ENCODE measurements around the gene CPNE2. TPM values are rescaled to one million over a fixed set of nuclear protein-coding genes. Genes with fewer than 3 reads are reported as not detected.

Gene CPNE2
- total RNA-seq, 1 experiment from 2014 or later: 14.5 TPM

DNA sequence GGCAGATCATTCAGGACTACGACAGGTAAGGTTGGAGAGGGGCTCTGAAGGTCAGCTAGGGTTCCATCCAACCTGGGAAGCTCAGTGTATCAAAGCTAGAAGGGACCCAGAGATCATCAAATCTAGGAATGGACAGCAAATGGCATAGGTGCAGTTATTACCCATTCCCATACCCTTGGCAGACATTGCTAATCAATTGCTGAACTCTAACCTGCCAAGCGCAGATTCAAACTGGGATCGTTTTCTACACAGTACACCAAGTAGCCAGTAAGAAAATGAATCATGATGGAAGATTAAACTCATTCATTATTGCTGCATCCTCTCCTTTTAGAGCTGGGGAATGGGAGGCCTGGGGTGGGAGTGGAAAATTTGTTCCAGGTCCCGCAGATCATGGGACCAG is 33.6 kb downstream of the CPNE2 start:
- Mint-ChIP-seq H3K4me1 (ENCODE audit: low read depth, unreplicated experiment) (no peaks in the 10 kb centered on the region), H3K36me3 (ENCODE audit: insufficient read depth, unreplicated experiment) (peaks cover 5% of the 10 kb centered on the region), H3K9me3 (ENCODE audit: low read depth, unreplicated experiment) (no peaks in the 10 kb centered on the region), H3K4me3 (ENCODE audit: low read depth, unreplicated experiment) (no peak overlapping the region), H3K27me3 (ENCODE audit: unreplicated experiment) (no peaks in the 10 kb centered on the region), H3K27ac (ENCODE audit: unreplicated experiment) (no peak overlapping the region)
- DNase-seq: no peak
- no TSS peak for BruUV-seq (replicated peaks)
- TF ChIP-seq, protein P1, sequence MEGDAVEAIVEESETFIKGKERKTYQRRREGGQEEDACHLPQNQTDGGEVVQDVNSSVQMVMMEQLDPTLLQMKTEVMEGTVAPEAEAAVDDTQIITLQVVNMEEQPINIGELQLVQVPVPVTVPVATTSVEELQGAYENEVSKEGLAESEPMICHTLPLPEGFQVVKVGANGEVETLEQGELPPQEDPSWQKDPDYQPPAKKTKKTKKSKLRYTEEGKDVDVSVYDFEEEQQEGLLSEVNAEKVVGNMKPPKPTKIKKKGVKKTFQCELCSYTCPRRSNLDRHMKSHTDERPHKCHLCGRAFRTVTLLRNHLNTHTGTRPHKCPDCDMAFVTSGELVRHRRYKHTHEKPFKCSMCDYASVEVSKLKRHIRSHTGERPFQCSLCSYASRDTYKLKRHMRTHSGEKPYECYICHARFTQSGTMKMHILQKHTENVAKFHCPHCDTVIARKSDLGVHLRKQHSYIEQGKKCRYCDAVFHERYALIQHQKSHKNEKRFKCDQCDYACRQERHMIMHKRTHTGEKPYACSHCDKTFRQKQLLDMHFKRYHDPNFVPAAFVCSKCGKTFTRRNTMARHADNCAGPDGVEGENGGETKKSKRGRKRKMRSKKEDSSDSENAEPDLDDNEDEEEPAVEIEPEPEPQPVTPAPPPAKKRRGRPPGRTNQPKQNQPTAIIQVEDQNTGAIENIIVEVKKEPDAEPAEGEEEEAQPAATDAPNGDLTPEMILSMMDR (IDR thresholded peaks at IDR 0.05; ENCODE audit: unreplicated experiment): no peak
- intact Hi-C loops (cut with micrococcal nuclease; ENCODE audit: unreplicated experiment): no loop called here
- CTCF ChIA-PET: no interaction called here

DNA sequence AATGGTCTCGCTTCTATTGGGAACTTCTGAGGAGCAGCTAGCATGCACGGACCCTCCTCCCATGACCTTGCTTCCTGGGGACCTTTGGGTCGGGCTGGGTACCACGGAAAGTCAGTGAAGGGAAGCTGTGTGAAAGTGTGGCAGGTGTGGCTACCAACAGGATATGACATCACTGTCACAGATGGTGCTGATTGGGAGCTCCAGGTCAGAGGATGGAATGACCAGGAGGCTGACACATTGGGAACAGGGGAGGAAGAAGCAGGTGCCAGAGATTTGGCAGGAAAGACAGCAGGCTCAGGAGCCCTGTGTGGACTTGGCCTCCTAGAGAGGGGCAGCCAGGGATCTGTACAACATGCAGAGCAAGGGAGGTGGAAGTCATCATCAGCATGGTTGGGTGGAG is 34.0 kb downstream of the CPNE2 start:
- TF ChIP-seq, protein P1 (IDR thresholded peaks at IDR 0.05; ENCODE audit: unreplicated experiment): no peak
- intact Hi-C loops (cut with micrococcal nuclease; ENCODE audit: unreplicated experiment): no loop called here
- CTCF ChIA-PET: no interaction called here
- no TSS peak for BruUV-seq (replicated peaks)
- no peaks in the 10 kb centered on the region for H3K27me3 Mint-ChIP-seq (ENCODE audit: unreplicated experiment)
- H3K4me1 Mint-ChIP-seq (ENCODE audit: low read depth, unreplicated experiment): no peaks in the 10 kb centered on the region
- no peaks in the 10 kb centered on the region for H3K9me3 Mint-ChIP-seq (ENCODE audit: low read depth, unreplicated experiment)
- peaks cover 5% of the 10 kb centered on the region for H3K36me3 Mint-ChIP-seq (ENCODE audit: insufficient read depth, unreplicated experiment)
- no peak overlapping the region for H3K4me3 Mint-ChIP-seq (ENCODE audit: low read depth, unreplicated experiment)
- H3K27ac Mint-ChIP-seq (ENCODE audit: unreplicated experiment): no peak overlapping the region
- no peak for DNase-seq

DNA sequence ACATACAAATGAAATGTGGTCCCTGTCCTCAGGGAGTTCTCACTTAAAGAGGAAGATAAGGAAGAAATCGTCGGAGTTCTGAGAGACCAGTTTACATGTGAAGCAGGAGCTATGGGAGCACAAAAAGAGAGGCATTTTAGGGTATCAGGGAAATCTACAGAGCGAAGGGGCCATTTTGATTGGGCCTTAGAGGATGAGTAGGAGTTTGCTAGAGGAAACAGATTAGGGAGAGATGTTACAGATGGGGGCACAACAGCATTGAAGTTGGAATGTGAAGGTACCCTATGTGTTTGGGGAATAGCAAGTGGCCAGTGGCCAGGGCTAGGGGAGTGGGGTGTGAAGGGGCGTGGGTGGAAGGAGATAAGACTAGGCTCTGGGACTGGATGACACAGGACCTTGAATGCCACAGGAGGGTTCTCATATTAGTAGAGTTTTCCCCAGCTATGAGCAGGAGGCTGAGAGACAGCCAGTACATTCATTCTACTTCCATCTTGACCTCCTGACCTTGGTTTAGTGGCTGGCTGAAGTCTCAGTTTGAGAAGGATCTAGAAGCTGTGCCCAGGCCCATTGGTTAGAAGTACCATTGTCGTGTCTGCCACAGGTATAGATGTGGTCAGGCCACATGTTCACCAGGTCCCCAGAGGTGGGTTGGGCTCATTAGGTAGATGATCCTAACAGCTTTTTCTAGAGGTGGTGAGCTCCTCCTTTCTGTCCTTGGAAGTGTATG is 34.8 kb downstream of the CPNE2 start:
- intact Hi-C loops (cut with micrococcal nuclease; ENCODE audit: unreplicated experiment): no loop called here
- Mint-ChIP-seq H3K36me3 (ENCODE audit: insufficient read depth, unreplicated experiment) (peaks cover 5% of the 10 kb centered on the region), H3K4me1 (ENCODE audit: low read depth, unreplicated experiment) (no peaks in the 10 kb centered on the region), H3K27ac (ENCODE audit: unreplicated experiment) (no peak overlapping the region), H3K27me3 (ENCODE audit: unreplicated experiment) (no peaks in the 10 kb centered on the region), H3K4me3 (ENCODE audit: low read depth, unreplicated experiment) (no peak overlapping the region), H3K9me3 (ENCODE audit: low read depth, unreplicated experiment) (no peaks in the 10 kb centered on the region)
- no TSS peak for BruUV-seq (replicated peaks)
- TF ChIP-seq, protein P1 (IDR thresholded peaks at IDR 0.05; ENCODE audit: unreplicated experiment): no peak
- CTCF ChIA-PET: no interaction called here
- no peak for DNase-seq

DNA sequence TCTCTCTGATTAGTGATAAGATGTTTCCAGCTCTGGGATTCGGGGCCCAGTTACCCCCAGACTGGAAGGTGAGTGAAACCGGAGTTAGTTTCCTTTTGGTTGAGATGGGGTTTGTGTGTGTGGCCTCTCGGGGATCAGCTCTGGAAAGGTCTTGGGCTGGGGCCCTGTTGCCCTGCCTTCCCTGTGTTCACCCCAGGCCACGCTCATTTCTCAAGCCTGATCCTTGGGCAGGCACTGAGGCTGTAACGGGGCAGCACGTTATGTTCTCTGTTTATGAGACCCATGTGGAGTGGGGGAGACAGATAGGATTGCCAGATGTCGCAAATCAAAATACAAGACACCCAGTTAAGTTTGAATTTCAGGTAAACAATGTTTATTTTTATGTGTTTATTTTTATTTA is 35.5 kb downstream of the CPNE2 start:
- intact Hi-C loops (cut with micrococcal nuclease; ENCODE audit: unreplicated experiment): no loop called here
- CTCF ChIA-PET: no interaction called here
- peaks cover 5% of the 10 kb centered on the region for H3K36me3 Mint-ChIP-seq (ENCODE audit: insufficient read depth, unreplicated experiment)

More for the DNA sequence above, 35.5 kb downstream of the CPNE2 start:
- Mint-ChIP-seq H3K4me1 (ENCODE audit: low read depth, unreplicated experiment) (no peaks in the 10 kb centered on the region), H3K27ac (ENCODE audit: unreplicated experiment) (no peak overlapping the region), H3K4me3 (ENCODE audit: low read depth, unreplicated experiment) (no peak overlapping the region), H3K9me3 (ENCODE audit: low read depth, unreplicated experiment) (no peaks in the 10 kb centered on the region), H3K27me3 (ENCODE audit: unreplicated experiment) (no peaks in the 10 kb centered on the region)
- no peak for DNase-seq
- TF ChIP-seq, protein P1 (IDR thresholded peaks at IDR 0.05; ENCODE audit: unreplicated experiment): no peak
- no TSS peak for BruUV-seq (replicated peaks)
